GM15510 (cell line): ENCODE measurements around the gene ANK2.

Source experiments
- POLR2A ChIP-seq: IDR thresholded peaks from 3 replicates; pipeline ENCODE4 v1.6.1; 2011; ENCODE audit warnings: borderline replicate concordance; ENCODE audit not compliant: insufficient read length; ENCODE audit errors: extremely low read depth

ANK2 gene

GRCh38 chr4:113325876-113326615, 276.6 kb downstream of the ANK2 start:
- TF ChIP-seq POLR2A: no peak

GRCh38 chr4:113327494-113327893, 278.0 kb downstream of the ANK2 start:
- no peak for TF ChIP-seq POLR2A

GRCh38 chr4:113328514-113328913, 279.1 kb downstream of the ANK2 start:
- no peak for TF ChIP-seq POLR2A

- no peak for TF ChIP-seq POLR2A
Measured at GRCh38 chr4:113330200-113330599, 280.7 kb downstream of the ANK2 start.

- no peak for TF ChIP-seq POLR2A
Measured at GRCh38 chr4:113331811-113332210, 282.4 kb downstream of the ANK2 start.

- TF ChIP-seq POLR2A: no peak
Measured at GRCh38 chr4:113332701-113333100, 283.2 kb downstream of the ANK2 start.

GRCh38 chr4:113335746-113336145, 286.3 kb downstream of the ANK2 start:
- no peak for TF ChIP-seq POLR2A

GRCh38 chr4:113336556-113336955, 287.1 kb downstream of the ANK2 start:
- TF ChIP-seq POLR2A: no peak

- no peak for TF ChIP-seq POLR2A
Measured at GRCh38 chr4:113339430-113339813, 290.0 kb downstream of the ANK2 start.

GRCh38 chr4:113344100-113344499, 294.6 kb downstream of the ANK2 start:
- TF ChIP-seq POLR2A: no peak

- TF ChIP-seq POLR2A: no peak
Measured at GRCh38 chr4:113347245-113347644, 297.8 kb downstream of the ANK2 start.

- no peak for TF ChIP-seq POLR2A
Measured at GRCh38 chr4:113349430-113349829, 300.0 kb downstream of the ANK2 start.

- no peak for TF ChIP-seq POLR2A
Measured at GRCh38 chr4:113350576-113350975, 301.1 kb downstream of the ANK2 start.

- TF ChIP-seq POLR2A: no peak
Measured at GRCh38 chr4:113355550-113356371, 306.3 kb downstream of the ANK2 start.

- no peak for TF ChIP-seq POLR2A
Measured at GRCh38 chr4:113356453-113356852, 307.0 kb downstream of the ANK2 start.

GRCh38 chr4:113358784-113359183, 309.3 kb downstream of the ANK2 start:
- TF ChIP-seq POLR2A: no peak
